Measurements from ENCODE around the gene TMOD1.

TMOD1 gene

DNA sequence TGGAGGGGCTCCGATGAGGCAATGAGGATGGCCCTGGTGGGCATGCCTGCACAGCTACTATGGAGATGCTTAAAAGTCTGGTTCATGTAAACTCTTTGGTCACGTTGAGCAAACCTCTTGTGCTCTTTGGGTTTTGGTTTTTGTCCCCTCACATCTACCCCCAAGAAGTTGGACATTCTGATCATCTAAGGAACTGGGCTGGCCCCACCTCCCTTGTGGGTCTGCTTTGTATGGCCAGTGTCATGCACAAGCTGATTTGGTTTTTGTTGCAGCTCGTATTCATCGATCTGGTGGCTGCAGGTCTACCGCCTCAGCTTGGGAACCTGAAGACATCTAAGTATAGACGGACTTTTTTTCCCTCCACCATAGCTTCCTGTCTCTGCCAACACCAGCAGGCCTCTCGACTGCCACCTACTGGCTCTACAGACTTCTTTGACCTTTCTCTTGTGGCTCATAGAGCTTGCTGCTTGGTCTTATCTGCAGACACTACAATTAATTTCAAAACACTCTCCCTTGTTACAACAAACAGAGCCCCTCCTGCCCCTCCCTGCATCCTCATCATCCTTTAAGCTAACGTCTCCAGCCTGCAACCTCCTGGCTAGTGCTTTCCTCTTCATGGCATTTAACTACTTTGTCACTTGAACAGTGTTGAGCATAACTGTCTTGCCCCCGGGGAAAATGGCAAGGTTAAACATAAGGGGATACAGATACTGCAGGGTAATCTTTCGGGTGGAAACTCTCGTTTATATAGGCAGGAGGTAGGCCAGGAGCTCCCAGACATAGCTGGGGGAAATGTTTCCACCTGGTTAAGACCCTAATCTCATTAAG lies 97.2 kb downstream of the TMOD1 start:
- CTCF ChIA-PET = interaction anchor here (0.6 to 28.7 kb wide), 51 partner anchors 8 to 761 kb away, joined by 3 to 780 read pairs (median 5); partner anchors contain the start of genes TDRD7, TMOD1 and ZNF782
- TF ChIP-seq, protein P1, sequence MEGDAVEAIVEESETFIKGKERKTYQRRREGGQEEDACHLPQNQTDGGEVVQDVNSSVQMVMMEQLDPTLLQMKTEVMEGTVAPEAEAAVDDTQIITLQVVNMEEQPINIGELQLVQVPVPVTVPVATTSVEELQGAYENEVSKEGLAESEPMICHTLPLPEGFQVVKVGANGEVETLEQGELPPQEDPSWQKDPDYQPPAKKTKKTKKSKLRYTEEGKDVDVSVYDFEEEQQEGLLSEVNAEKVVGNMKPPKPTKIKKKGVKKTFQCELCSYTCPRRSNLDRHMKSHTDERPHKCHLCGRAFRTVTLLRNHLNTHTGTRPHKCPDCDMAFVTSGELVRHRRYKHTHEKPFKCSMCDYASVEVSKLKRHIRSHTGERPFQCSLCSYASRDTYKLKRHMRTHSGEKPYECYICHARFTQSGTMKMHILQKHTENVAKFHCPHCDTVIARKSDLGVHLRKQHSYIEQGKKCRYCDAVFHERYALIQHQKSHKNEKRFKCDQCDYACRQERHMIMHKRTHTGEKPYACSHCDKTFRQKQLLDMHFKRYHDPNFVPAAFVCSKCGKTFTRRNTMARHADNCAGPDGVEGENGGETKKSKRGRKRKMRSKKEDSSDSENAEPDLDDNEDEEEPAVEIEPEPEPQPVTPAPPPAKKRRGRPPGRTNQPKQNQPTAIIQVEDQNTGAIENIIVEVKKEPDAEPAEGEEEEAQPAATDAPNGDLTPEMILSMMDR (IDR thresholded peaks at IDR 0.05; ENCODE audit: insufficient read depth, low read length, missing control alignments) = peak; percentile 89
- no peak overlapping the region for H3K4me3 ChIP-seq (ENCODE audit: low read depth, low read length)

DNA sequence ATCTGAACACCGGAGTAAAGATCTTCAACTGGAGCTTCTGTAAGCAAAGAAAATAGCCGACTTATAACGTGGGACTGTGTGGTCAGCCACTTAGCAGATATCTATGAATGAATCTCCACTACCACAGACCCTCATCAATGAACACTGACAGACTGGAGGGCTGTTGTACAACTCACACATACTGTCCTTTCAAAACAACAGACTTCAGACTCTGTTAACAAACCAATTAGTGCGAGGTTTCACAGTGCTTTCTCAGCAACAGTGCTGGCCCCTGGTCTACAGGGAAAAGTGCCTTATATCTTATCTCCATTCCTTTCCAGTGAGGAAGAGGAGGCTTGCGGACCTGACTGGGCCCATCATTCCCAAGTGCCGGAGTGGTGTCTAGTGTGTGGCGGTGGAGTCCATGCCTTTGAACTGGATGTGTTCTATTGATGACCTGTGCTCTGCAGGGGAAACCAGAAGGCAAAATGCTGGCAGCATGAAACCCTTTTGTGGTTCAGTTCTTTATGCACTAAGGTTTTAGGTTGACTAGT lies 97.9 kb downstream of the TMOD1 start:
- TF ChIP-seq, protein P1 (IDR thresholded peaks at IDR 0.05; ENCODE audit: insufficient read depth, low read length, missing control alignments) = no peak
- no peak overlapping the region for H3K4me3 ChIP-seq (ENCODE audit: low read depth, low read length)
- ChIA-PET POLR2A (interaction anchor here (0.5 to 1.8 kb wide), 2 partner anchors 40 to 130 kb away, joined by 3 to 6 read pairs; no protein-coding TSS in a partner anchor), CTCF (interaction anchor here (0.6 to 28.7 kb wide), 45 partner anchors 9 to 745 kb away, joined by 3 to 780 read pairs (median 5); partner anchors contain the start of genes TDRD7, TMOD1 and ZNF782)
- no peak for DNase-seq (ENCODE audit: low read depth, low spot score)

More for the DNA sequence above, 97.2 kb downstream of the TMOD1 start:
- POLR2A ChIA-PET = interaction anchor here (0.5 to 1.8 kb wide), 3 partner anchors 40 to 131 kb away, joined by 3 to 6 read pairs (median 3); no protein-coding TSS in a partner anchor
- DNase-seq (ENCODE audit: low read depth, low spot score) = peak; percentile 52

DNA sequence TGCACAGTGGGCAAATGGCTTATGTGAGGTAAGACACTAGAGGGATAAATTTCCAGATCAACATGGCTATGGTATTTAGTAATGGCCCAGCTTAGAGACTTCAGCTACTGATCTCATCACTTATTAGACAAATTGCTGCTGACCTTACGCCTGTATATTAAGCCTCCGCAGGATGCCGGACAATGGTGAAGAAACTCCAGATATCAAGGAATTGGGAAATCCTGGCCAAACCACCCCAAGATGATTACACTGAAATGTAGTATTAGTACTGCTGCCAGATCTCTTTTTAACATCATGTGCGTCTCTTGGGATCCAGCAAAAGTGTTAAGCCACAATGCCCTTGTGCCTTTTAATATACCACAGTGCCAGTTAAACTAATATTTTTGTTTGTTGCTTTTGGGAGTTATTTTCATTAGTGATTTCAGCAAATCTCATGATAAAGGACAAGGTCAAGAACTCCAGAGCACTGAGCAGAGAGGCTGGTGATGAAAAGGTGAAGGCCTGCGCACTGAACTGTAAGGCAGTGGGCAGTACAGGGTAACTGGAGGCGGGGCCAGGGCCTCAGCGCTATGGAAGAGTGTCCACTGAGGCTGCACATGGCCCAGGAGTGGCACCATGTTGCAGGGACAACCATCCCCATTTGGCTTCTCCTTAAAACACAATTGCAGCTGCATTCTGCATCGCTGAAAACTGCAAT lies 99.2 kb downstream of the TMOD1 start:
- DNase-seq (ENCODE audit: low read depth, low spot score) = no peak
- POLR2A ChIA-PET = no interaction called here
- CTCF ChIA-PET = interaction anchor here (0.9 to 28.7 kb wide), 10 partner anchors 8 to 746 kb away, joined by 3 to 780 read pairs (median 20); partner anchors contain the start of genes TDRD7 and ZNF782
- TF ChIP-seq, protein P1 (IDR thresholded peaks at IDR 0.05; ENCODE audit: insufficient read depth, low read length, missing control alignments) = no peak
- H3K4me3 ChIP-seq (ENCODE audit: low read depth, low read length) = no peak overlapping the region

DNA sequence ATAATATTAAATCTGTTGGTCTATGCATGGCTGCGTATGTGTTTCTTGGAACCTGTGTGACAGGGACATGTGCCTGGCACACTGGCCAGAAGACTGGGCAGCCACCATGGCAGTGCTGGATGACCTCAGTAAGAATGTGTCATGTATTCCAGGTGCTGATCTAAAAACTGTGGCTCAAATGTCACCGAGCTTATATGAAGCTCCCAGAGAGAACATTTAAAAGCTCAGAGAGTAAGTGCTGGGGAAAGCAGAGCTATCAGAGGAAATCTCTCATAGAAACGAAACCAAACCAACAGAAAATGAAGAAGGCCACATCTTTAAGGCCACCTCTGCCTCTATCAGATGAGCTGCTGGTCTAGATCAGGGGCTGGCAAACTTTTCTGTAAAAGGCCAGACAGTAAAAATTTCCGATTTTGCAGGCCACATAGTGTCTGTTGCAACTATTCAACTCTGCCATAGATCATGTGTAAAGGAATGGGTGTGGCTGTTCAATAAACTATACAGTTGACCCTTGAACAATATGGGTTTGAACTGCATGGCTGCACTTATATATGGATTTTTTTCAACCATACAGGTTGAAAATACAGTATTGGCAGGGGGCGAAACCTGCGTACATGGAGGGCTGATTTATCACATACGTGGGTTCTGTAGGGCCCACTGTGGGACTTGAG lies 99.9 kb downstream of the TMOD1 start:
- H3K4me3 ChIP-seq (ENCODE audit: low read depth, low read length) = no peak overlapping the region
- TF ChIP-seq, protein P1 (IDR thresholded peaks at IDR 0.05; ENCODE audit: insufficient read depth, low read length, missing control alignments) = no peak
- no peak for DNase-seq (ENCODE audit: low read depth, low spot score)
- POLR2A ChIA-PET = no interaction called here
- CTCF ChIA-PET = interaction anchor here (0.9 to 28.7 kb wide), 5 partner anchors 9 to 744 kb away, joined by 3 to 780 read pairs (median 18); no protein-coding TSS in a partner anchor

DNA sequence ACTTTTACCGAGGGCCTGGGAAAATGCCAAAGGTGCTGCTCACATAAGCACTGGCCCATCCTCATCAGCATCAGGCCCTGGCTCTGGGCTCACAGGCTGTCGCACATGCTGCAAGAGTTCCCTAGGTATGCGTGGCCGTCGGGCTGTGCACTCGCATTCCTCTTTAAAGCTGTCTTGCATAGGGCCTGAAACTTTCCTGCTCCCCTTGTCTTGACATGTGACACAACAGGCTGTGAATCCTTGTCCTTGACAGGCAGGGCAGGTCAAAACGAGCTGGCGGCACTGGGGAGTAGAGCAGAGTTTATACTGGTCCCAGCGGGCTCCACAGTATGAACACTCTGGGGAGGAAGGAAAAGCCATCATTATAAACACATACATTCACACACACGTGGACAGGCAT lies 101.0 kb downstream of the TMOD1 start:
- ChIA-PET POLR2A (no interaction called here), CTCF (interaction anchor here (1.2 to 28.7 kb wide), 6 partner anchors 10 to 746 kb away, joined by 3 to 780 read pairs (median 11); partner anchors contain the start of gene TDRD7)
- no peak for DNase-seq (ENCODE audit: low read depth, low spot score)
- TF ChIP-seq, protein P1 (IDR thresholded peaks at IDR 0.05; ENCODE audit: insufficient read depth, low read length, missing control alignments) = no peak
- H3K4me3 ChIP-seq (ENCODE audit: low read depth, low read length) = no peak overlapping the region

Data from AG04449 (cell line).